B cell (primary cell): ENCODE measurements around the gene NUDT12. TPM values are rescaled to one million over a fixed set of nuclear protein-coding genes. Genes with fewer than 3 reads are reported as not detected.

Experiments used
- ATAC-seq: fragments of 200-7000 bp; cut with Tn5 transposase; one replicate; pipeline ENCODE4 v1.10.0; 2021; ENCODE audit warnings: low read depth, mild to moderate bottlenecking, moderate number of reproducible peaks, moderate library complexity
- CTCF ChIA-PET: fragments of 350-600 bp; sonication (Branson Sonifier 250); formaldehyde crosslinking; loops from one replicate; lab custom pipeline; 2021; ENCODE audit warnings: antibody characterized with exemption, inconsistent platforms; lab: Charles Lee
- POLR2A ChIA-PET: fragments of 350-600 bp; sonication (Branson Sonifier 250); formaldehyde crosslinking; loops from one replicate; lab custom pipeline; 2021; ENCODE audit warnings: antibody characterized with exemption; lab: Charles Lee
- DNase-seq: peaks from one replicate; pipeline ENCODE4 v3.0.0; 2013
- H2AFZ ChIP-seq: 2 replicates; pipeline ENCODE4 v1.6.1; 2012; ENCODE audit warnings: mild to moderate bottlenecking, low read depth, low read length; ENCODE audit not compliant: insufficient read depth, poor library complexity, severe bottlenecking
- H3K27ac ChIP-seq, 2 donors: 1 replicate in 1 of 2; 2 replicates in 1 of 2; pipeline ENCODE4 v1.5.1; 2012 to 2013; ENCODE audit warnings: low read length in 2 of 2, mild to moderate bottlenecking in 2 of 2, moderate library complexity in 1 of 2
- H3K27me3 ChIP-seq, 4 experiments: fragments of 200-600 bp in 1 of 4; sonication (generic) in 1 of 4; replicated peaks in 1 of 4; 1 replicate in 2 of 4; 2 replicates in 2 of 4; pipeline versions ENCODE4 v1.6.1 to v1.7.0; 2013 to 2016; ENCODE audit warnings: low read length in 3 of 4, mild to moderate bottlenecking in 2 of 4, mixed read lengths in 1 of 4, moderate library complexity in 1 of 4; ENCODE audit not compliant: insufficient read depth in 4 of 4, control insufficient read depth in 3 of 4; ENCODE audit errors: control extremely low read depth in 1 of 4
- H3K36me3 ChIP-seq, 2 experiments: replicated peaks in 1 of 2; 1 replicate in 1 of 2; 2 replicates in 1 of 2; pipeline versions ENCODE4 v1.6.1 to v1.7.1; 2013; ENCODE audit warnings: low read length in 1 of 2; ENCODE audit not compliant: insufficient read depth in 2 of 2, control insufficient read depth in 1 of 2; ENCODE audit errors: control extremely low read depth in 1 of 2, extremely low read depth in 1 of 2
- H3K4me1 ChIP-seq, 2 donors: fragments of 200-600 bp in 1 of 2; sonication (generic) in 1 of 2; 1 replicate in 1 of 2; 2 replicates in 1 of 2; pipeline versions ENCODE4 v1.5.1 to v1.6.1; 2013 to 2017; ENCODE audit warnings: low read length in 2 of 2; ENCODE audit not compliant: control insufficient read depth in 2 of 2, insufficient read depth in 2 of 2
- H3K4me2 ChIP-seq: replicated peaks from 2 replicates; pipeline ENCODE3; 2012; ENCODE audit warnings: mild to moderate bottlenecking, low read depth, low read length; ENCODE audit not compliant: poor library complexity, severe bottlenecking
- H3K4me3 ChIP-seq, 5 experiments: fragments of 200-600 bp in 1 of 5; sonication (generic) in 1 of 5; 1 replicate in 3 of 5; 2 replicates in 2 of 5; pipeline versions ENCODE4 v1.5.1 to v1.7.0; 2011 to 2016; ENCODE audit warnings: low read length in 4 of 5, mild to moderate bottlenecking in 4 of 5, low read depth in 2 of 5, control low read depth in 1 of 5, moderate library complexity in 1 of 5; ENCODE audit not compliant: insufficient read depth in 1 of 5; ENCODE audit errors: control extremely low read depth in 1 of 5, extremely low read depth in 1 of 5
- H3K79me2 ChIP-seq: fragments of 200-600 bp; sonication (generic); one replicate; pipeline ENCODE4 v1.6.0; 2016; ENCODE audit warnings: low read length; ENCODE audit not compliant: control insufficient read depth, insufficient read depth
- H3K9ac ChIP-seq: fragments of 200-600 bp; sonication (generic); 2 replicates; pipeline ENCODE4 v1.6.1; 2017; ENCODE audit warnings: mild to moderate bottlenecking, low read length, moderate library complexity
- H3K9me3 ChIP-seq, 3 donors: one replicate each; pipeline versions ENCODE4 v1.6.1 to v1.7.1; 2013; ENCODE audit warnings: low read length in 2 of 3; ENCODE audit not compliant: control insufficient read depth in 2 of 3, insufficient read depth in 1 of 3; ENCODE audit errors: control extremely low read depth in 1 of 3
- H4K20me1 ChIP-seq: 2 replicates; pipeline ENCODE4 v1.6.0; 2012; ENCODE audit warnings: mild to moderate bottlenecking, low read length; ENCODE audit not compliant: insufficient read depth, control insufficient read depth, poor library complexity, severe bottlenecking
- H3K27ac Mint-ChIP-seq: one replicate; pipeline ENCODE4 v1.8.0; 2021; ENCODE audit warnings: mixed read lengths
- H3K27me3 Mint-ChIP-seq: one replicate; pipeline ENCODE4 v1.8.0; 2021; ENCODE audit warnings: mixed read lengths
- H3K4me1 Mint-ChIP-seq: one replicate; pipeline ENCODE4 v1.8.0; 2021; ENCODE audit warnings: mixed read lengths
- H3K4me3 Mint-ChIP-seq: one replicate; pipeline ENCODE4 v1.8.0; 2021; ENCODE audit warnings: mixed read lengths
- H3K9me3 Mint-ChIP-seq: one replicate; pipeline ENCODE4 v1.8.0; 2022; ENCODE audit warnings: mixed read lengths; ENCODE audit not compliant: insufficient read depth
- CTCF ChIP-seq: fragments of 200-600 bp; IDR thresholded peaks from one replicate; pipeline ENCODE4 v1.8.0; 2022; ENCODE audit warnings: antibody characterized with exemption, mild to moderate bottlenecking
- EZH2 ChIP-seq: IDR thresholded peaks from 2 replicates; pipeline ENCODE4 v1.6.1; 2012; ENCODE audit warnings: borderline replicate concordance, low read depth, mild to moderate bottlenecking, moderate library complexity, low read length; ENCODE audit not compliant: insufficient read depth, poor library complexity, severe bottlenecking
- WGBS: methylation state at CpG from one replicate; pipeline ENCODE4 v1.1.5; 2013; ENCODE audit warnings: missing lambda C conversion rate; ENCODE audit not compliant: insufficient coverage; 5-methylcytosine and 5-hydroxymethylcytosine counted together
- intact Hi-C: fragments of 100-400 bp; cut with micrococcal nuclease; formaldehyde crosslinking; loops from one replicate; pipeline ENCODE4 v1.10.0; 2022
- polyA plus RNA-seq: library from polyadenylated mRNA; depleted of rRNA; stranded (reverse); fragments of >200 nt; gene quantifications from 2 replicates; pipeline ENCODE4 v1.2.3, GENCODE V29; 2012
- total RNA-seq, 2 donors: library from RNA; stranded (reverse); fragments of 120-200 nt in 1 of 2; gene quantifications; 1 replicate in 1 of 2; 2 replicates in 1 of 2; pipeline versions ENCODE4 v1.2.3 to v1.2.4, GENCODE V29; 2013 to 2022

Gene NUDT12
- total and polyA plus RNA-seq, 2 donors (not counting 1 experiment from before 2014, with no cell fraction given): 0.97 to 2.6 TPM

DNA sequence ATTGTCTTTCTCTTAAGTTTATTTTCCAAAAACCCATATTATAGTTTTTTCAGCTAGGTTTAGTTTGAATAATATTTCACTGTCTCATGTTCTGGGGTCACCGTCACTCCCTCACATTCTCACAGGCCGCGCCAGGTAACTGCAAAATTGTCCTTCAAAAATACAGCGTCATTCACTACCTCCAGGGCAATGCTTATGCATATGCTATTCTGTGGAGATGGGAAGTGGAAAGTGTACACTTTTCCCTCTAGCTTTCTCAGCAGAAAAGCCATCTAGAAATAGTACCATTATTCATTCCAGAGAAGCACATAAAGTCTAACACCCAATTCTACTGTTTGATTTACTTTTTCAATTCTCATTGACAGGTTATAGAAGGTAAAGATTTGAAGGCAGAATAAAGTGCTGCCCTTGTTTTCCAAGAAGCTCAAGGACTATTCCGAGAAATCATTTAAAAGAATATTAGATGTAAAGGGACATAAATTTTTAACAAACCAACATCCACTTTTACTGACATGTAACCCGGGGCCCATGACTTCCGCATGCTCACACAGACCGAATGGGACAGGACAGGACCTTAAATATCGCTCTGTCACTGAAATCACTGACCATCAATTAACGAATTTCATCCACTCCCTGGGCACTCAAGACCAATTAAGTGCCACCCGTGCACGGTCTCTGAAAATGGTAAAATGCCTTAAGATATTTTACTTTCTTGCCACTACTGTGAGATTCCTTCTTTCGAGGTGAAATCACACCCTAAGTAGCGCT lies 720 bp downstream of the NUDT12 start:
- Mint-ChIP-seq H3K27ac (peak overlapping the region; percentile 89), H3K4me1 (peaks cover 17% of the 10 kb centered on the region), H3K9me3 (no peaks in the 10 kb centered on the region), H3K4me3 (peak overlapping the region; percentile 98), H3K27me3 (peaks cover 2% of the 10 kb centered on the region)
- CTCF ChIA-PET: no interaction called here
- TF ChIP-seq CTCF (no peak), EZH2 (no peak)
- Histone ChIP-seq H3K27me3 (no peaks in the 10 kb centered on the region), H3K4me2 (peak overlapping the region; percentile 79), H3K9ac (peak overlapping the region; percentile 72), H3K27ac (peak overlapping the region in 1 of 2 donors; percentile 68), H3K79me2 (no peaks in the 10 kb centered on the region), H3K4me1 (peaks cover 8 to 9% of the 10 kb centered on the region in 2 donors), H2AFZ (peak overlapping the region; percentile 84), H3K4me3 (peak overlapping the region; percentile 56 to 69 (median 62)), H4K20me1 (no peaks in the 10 kb centered on the region), H3K9me3 (peaks cover 0 to 4% (median 0%) of the 10 kb centered on the region in 3 donors), H3K36me3 (no peaks in the 10 kb centered on the region)
- 9% methylated on average over 9 of the region's 14 CpGs for WGBS
- POLR2A ChIA-PET: no interaction called here
- intact Hi-C loops: loop anchor here (2.0 to 10.0 kb wide), 2 partner anchors 303 to 447 kb away; partner anchors contain the start of gene MACIR
- DNase-seq (peak; percentile 4), ATAC-seq (peak; percentile 20)

DNA sequence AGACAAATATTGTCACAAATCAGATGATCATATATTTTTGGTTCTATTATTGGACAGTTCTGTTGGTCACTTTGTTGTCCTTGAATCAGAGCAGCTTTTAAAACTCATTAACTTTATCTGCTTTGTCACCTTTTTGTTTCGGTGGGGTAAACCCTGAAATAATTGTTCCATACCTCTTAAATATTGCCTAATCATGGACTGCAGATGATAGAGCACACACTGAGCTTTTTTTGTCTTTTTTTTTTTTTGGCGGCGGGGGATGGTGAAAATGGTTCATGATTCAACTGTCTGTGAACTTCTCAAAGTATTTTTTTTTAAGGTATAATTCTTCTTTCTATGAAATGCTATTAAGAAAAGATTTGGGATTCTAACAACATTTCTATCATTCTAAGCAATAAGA lies 1.8 kb downstream of the NUDT12 start:
- Histone ChIP-seq H3K36me3 (no peaks in the 10 kb centered on the region), H3K4me2 (no peak overlapping the region), H3K4me3 (no peak overlapping the region), H3K4me1 (peaks cover 8 to 9% of the 10 kb centered on the region in 2 donors), H2AFZ (no peak overlapping the region), H3K9me3 (no peaks in the 10 kb centered on the region), H3K79me2 (no peaks in the 10 kb centered on the region), H3K27ac (no peak overlapping the region), H4K20me1 (no peaks in the 10 kb centered on the region), H3K27me3 (no peaks in the 10 kb centered on the region), H3K9ac (no peak overlapping the region)
- no peaks in the 10 kb centered on the region for H3K9me3 Mint-ChIP-seq
- intact Hi-C loops: loop anchor here (10.0 kb wide), 1 partner anchor 446 kb away; no protein-coding TSS in a partner anchor
- H3K4me1 Mint-ChIP-seq: peaks cover 17% of the 10 kb centered on the region
- no peak overlapping the region for H3K4me3 Mint-ChIP-seq
- TF ChIP-seq EZH2 (no peak), CTCF (no peak)
- no CpG with 5 or more reads among the region's 3 CpGs for WGBS
- no peak for ATAC-seq
- no peak overlapping the region for H3K27ac Mint-ChIP-seq
- POLR2A ChIA-PET: no interaction called here
- no peaks in the 10 kb centered on the region for H3K27me3 Mint-ChIP-seq
- CTCF ChIA-PET: no interaction called here
- no peak for DNase-seq
